ENCODE measurements around the gene SPEN.

DNA sequence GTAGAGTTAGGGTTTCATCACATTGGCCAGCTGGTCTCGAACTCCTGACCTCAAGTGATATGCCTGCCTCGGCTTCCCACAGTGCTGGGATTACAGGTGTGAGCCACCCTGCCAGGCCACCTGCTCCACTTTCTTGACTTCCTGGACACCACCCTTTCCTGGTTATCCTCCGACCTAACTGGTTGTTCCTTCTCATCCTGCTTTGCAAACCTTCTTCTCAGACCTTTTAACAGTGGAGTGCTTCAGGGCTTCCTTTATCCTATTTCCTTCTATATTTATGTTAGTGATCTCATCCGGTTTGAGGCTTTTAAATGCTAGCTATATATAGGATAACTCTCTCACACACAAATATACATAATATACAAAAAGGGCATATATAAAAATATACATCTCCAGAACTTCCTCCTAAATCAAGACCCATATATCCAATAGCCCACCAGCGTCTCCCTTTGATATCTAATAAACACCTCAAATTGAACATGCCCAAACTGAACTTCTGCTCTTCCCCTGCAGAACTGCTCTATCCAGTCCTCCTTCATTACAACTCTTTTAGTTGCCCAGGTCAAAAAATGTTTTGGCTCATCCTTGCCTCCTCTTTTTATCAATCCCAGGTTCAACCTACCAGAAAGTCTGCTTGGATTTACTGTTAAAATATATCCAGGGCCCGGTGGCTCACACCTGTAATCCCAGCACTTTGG is 20.5 kb upstream of the SPEN start:
- TF ChIP-seq, protein P1, sequence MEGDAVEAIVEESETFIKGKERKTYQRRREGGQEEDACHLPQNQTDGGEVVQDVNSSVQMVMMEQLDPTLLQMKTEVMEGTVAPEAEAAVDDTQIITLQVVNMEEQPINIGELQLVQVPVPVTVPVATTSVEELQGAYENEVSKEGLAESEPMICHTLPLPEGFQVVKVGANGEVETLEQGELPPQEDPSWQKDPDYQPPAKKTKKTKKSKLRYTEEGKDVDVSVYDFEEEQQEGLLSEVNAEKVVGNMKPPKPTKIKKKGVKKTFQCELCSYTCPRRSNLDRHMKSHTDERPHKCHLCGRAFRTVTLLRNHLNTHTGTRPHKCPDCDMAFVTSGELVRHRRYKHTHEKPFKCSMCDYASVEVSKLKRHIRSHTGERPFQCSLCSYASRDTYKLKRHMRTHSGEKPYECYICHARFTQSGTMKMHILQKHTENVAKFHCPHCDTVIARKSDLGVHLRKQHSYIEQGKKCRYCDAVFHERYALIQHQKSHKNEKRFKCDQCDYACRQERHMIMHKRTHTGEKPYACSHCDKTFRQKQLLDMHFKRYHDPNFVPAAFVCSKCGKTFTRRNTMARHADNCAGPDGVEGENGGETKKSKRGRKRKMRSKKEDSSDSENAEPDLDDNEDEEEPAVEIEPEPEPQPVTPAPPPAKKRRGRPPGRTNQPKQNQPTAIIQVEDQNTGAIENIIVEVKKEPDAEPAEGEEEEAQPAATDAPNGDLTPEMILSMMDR (conservative IDR thresholded peaks at IDR 0.05; ENCODE audit: low read length): no peak
- TF ChIP-seq EZH2phosphoT487 (IDR thresholded peaks at IDR 0.05; ENCODE audit: borderline replicate concordance): no peak
